ENCODE results near the gene P2RY8. TPM values are rescaled to one million over a fixed set of nuclear protein-coding genes. Genes with fewer than 3 reads are reported as not detected.

P2RY8 gene
- polyA plus RNA-seq, 3 donors = 18.9 to 40.0 (median 33.3) TPM

- DNase-seq = no peak
- no peak overlapping the region for H3K4me3 Mint-ChIP-seq
- Histone ChIP-seq H3K4me3 (replicated peaks in 1 of 3; ENCODE audit: low read depth in 2 of 3, low read length in 3 of 3) (no peak overlapping the region), H3K27me3 (ENCODE audit: control insufficient read depth in 2 of 2, insufficient read depth in 2 of 2, low read length in 2 of 2) (no peaks in the 10 kb centered on the region), H3K9ac (ENCODE audit: insufficient read depth, low read length, poor library complexity, severe bottlenecking) (no peak overlapping the region), H4K20me1 (ENCODE audit: insufficient read depth, low read length) (no peaks in the 10 kb centered on the region), H3K4me1 (ENCODE audit: control insufficient read depth in 1 of 2, insufficient read depth in 2 of 2, low read length in 2 of 2) (no peaks in the 10 kb centered on the region), H3K36me3 (replicated peaks in 1 of 2; ENCODE audit: control insufficient read depth in 1 of 2, insufficient read depth in 2 of 2, low read length in 2 of 2) (no peaks in the 10 kb centered on the region), H3K79me2 (ENCODE audit: insufficient read depth, low read length) (no peaks in the 10 kb centered on the region), H3K4me2 (replicated peaks; ENCODE audit: extremely low read depth, low read length, poor library complexity, severe bottlenecking) (no peak overlapping the region), H3K9me3 (replicated peaks in 1 of 2; ENCODE audit: control insufficient read depth in 1 of 2, insufficient read depth in 1 of 2, low read length in 2 of 2) (no peaks in the 10 kb centered on the region), H2AFZ (ENCODE audit: insufficient read depth, low read depth, low read length, poor library complexity, severe bottlenecking) (no peak overlapping the region), H3K27ac (ENCODE audit: low read depth in 1 of 2, low read length in 2 of 2) (no peak overlapping the region)
- WGBS (ENCODE audit: insufficient coverage) = 94% methylated on average over 4 of the region's 6 CpGs
- H3K9me3 Mint-ChIP-seq = no peaks in the 10 kb centered on the region
- H3K27me3 Mint-ChIP-seq (ENCODE audit: low read depth in 3 of 3) = peaks cover 0 to 2% (median 0%) of the 10 kb centered on the region in 3 donors
- no peak for TF ChIP-seq CTCF (IDR thresholded peaks at IDR 0.05)
- intact Hi-C loops (cut with micrococcal nuclease) = loop anchor here in 1 of 2 donors (5.0 kb wide), 1 partner anchor 51 kb away; no protein-coding TSS in a partner anchor
- H3K36me3 Mint-ChIP-seq = no peaks in the 10 kb centered on the region
- H3K27ac Mint-ChIP-seq = peak overlapping the region in 1 of 7 donors; percentile 12
- H3K4me1 Mint-ChIP-seq = peaks cover 9% of the 10 kb centered on the region
Measured at GRCh38 chrX:1578511-1579173, 41.7 kb upstream of the P2RY8 start.

GRCh38 chrX:1577845-1578244, 40.9 kb upstream of the P2RY8 start:
- no peak overlapping the region for H3K9ac ChIP-seq (ENCODE audit: insufficient read depth, low read length, poor library complexity, severe bottlenecking)
- H3K4me3 ChIP-seq (replicated peaks in 1 of 3; ENCODE audit: low read depth in 2 of 3, low read length in 3 of 3) = no peak overlapping the region
- WGBS (ENCODE audit: insufficient coverage) = 92% methylated on average over 1 of the region's 2 CpGs
- no peaks in the 10 kb centered on the region for H3K9me3 ChIP-seq (replicated peaks in 1 of 2; ENCODE audit: control insufficient read depth in 1 of 2, insufficient read depth in 1 of 2, low read length in 2 of 2)
- no peak for TF ChIP-seq CTCF (IDR thresholded peaks at IDR 0.05)
- Mint-ChIP-seq H3K9me3 (no peaks in the 10 kb centered on the region), H3K4me1 (peaks cover 2% of the 10 kb centered on the region), H3K36me3 (no peaks in the 10 kb centered on the region), H3K4me3 (no peak overlapping the region), H3K27me3 (ENCODE audit: low read depth in 3 of 3) (no peaks in the 10 kb centered on the region), H3K27ac (no peak overlapping the region)
- H3K27ac ChIP-seq (ENCODE audit: low read depth in 1 of 2, low read length in 2 of 2) = no peak overlapping the region
- intact Hi-C loops (cut with micrococcal nuclease) = loop anchor here in 1 of 2 donors (5.0 kb wide), 1 partner anchor 51 kb away; no protein-coding TSS in a partner anchor
- H3K4me2 ChIP-seq (replicated peaks; ENCODE audit: extremely low read depth, low read length, poor library complexity, severe bottlenecking) = no peak overlapping the region
- no peaks in the 10 kb centered on the region for H3K27me3 ChIP-seq (ENCODE audit: control insufficient read depth in 2 of 2, insufficient read depth in 2 of 2, low read length in 2 of 2)
- H2AFZ ChIP-seq (ENCODE audit: insufficient read depth, low read depth, low read length, poor library complexity, severe bottlenecking) = no peak overlapping the region
- no peaks in the 10 kb centered on the region for H4K20me1 ChIP-seq (ENCODE audit: insufficient read depth, low read length)
- DNase-seq = no peak
- H3K79me2 ChIP-seq (ENCODE audit: insufficient read depth, low read length) = no peaks in the 10 kb centered on the region
- no peaks in the 10 kb centered on the region for H3K36me3 ChIP-seq (replicated peaks in 1 of 2; ENCODE audit: control insufficient read depth in 1 of 2, insufficient read depth in 2 of 2, low read length in 2 of 2)
- no peaks in the 10 kb centered on the region for H3K4me1 ChIP-seq (ENCODE audit: control insufficient read depth in 1 of 2, insufficient read depth in 2 of 2, low read length in 2 of 2)

Data from CD14-positive monocyte (primary cell).